GM12878 (cell line): ENCODE data around the gene ANK3.

Experiments used
- EZH2 ChIP-seq: IDR thresholded peaks from 2 replicates; pipeline ENCODE4 v1.6.1; 2012; ENCODE audit warnings: low read depth, mild to moderate bottlenecking, control low read depth, inconsistent platforms, low read length, borderline replicate concordance; ENCODE audit not compliant: control insufficient read depth
- FOXM1 ChIP-seq: IDR thresholded peaks from 2 replicates; pipeline ENCODE4 v1.6.1; 2012; ENCODE audit warnings: low read depth, mild to moderate bottlenecking, inconsistent platforms, low read length, moderate library complexity
- JUND ChIP-seq: IDR thresholded peaks from 2 replicates; pipeline ENCODE4 v1.6.1; 2012; ENCODE audit warnings: low read depth, mild to moderate bottlenecking, low read length, improper control_type of control experiment, moderate library complexity
- NR2F1 ChIP-seq: fragments of 450-650 bp; conservative IDR thresholded peaks from 2 replicates; pipeline ENCODE4 v1.6.1; 2017; ENCODE audit warnings: mild to moderate bottlenecking
- PAX5 ChIP-seq: IDR thresholded peaks from 2 replicates; pipeline ENCODE4 v1.6.1; 2011; ENCODE audit warnings: low read depth, low read length, borderline replicate concordance
- SP1 ChIP-seq: IDR thresholded peaks from one replicate; pipeline ENCODE4 v1.6.1; 2011; ENCODE audit warnings: low read depth, low read length
- TCF12 ChIP-seq: IDR thresholded peaks from 2 replicates; pipeline ENCODE4 v1.6.1; 2011; ENCODE audit warnings: low read depth, mild to moderate bottlenecking, low read length
- ZNF274 ChIP-seq: IDR thresholded peaks from one replicate; pipeline ENCODE4 v1.8.0; 2011; ENCODE audit not compliant: insufficient read length, insufficient read depth
- TF ChIP-seq, protein P1 (sequence below): fragments of 450-650 bp; formaldehyde crosslinking; IDR thresholded peaks from 2 replicates; pipeline ENCODE4 v1.4.0; 2022; ENCODE audit warnings: mild to moderate bottlenecking, moderate library complexity
- TF ChIP-seq, protein P2 (sequence below), 3 experiments: IDR thresholded peaks in 2 of 3; conservative IDR thresholded peaks in 1 of 3; 2 replicates each; pipeline ENCODE4 v1.5.1; 2011; ENCODE audit warnings: low read depth in 3 of 3, low read length in 3 of 3, mild to moderate bottlenecking in 3 of 3, control low read depth in 2 of 3, moderate library complexity in 2 of 3, inconsistent platforms in 1 of 3, mixed read lengths in 1 of 3; ENCODE audit not compliant: control insufficient read depth in 2 of 3, insufficient read depth in 1 of 3; ENCODE audit errors: extremely low read depth in 1 of 3

DNA sequence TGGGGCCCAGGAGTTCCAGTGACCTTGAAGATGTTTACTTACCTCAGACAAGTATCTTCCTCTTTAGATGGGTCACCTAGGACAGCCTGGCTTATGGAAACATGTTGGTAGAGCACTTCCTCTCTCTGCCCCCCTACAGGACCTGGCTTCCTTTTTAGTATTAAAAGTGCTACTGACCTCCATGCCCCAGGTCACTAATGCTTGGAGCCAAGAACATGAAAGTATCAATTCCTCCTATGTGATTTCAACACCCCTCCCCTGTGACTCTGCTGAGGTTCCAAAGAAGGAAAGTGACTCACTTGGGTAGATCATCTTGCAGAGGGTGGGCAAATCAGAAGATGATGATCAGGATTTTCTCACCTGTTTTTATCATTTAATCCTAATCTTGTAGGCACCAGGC is 358.0 kb downstream of the ANK3 start:
- TF ChIP-seq EZH2 (no peak), NR2F1 (no peak), SP1 (no peak), JUND (no peak), PAX5 (no peak), ZNF274 (no peak), TCF12 (no peak), FOXM1 (no peak)
- TF ChIP-seq, protein P1, sequence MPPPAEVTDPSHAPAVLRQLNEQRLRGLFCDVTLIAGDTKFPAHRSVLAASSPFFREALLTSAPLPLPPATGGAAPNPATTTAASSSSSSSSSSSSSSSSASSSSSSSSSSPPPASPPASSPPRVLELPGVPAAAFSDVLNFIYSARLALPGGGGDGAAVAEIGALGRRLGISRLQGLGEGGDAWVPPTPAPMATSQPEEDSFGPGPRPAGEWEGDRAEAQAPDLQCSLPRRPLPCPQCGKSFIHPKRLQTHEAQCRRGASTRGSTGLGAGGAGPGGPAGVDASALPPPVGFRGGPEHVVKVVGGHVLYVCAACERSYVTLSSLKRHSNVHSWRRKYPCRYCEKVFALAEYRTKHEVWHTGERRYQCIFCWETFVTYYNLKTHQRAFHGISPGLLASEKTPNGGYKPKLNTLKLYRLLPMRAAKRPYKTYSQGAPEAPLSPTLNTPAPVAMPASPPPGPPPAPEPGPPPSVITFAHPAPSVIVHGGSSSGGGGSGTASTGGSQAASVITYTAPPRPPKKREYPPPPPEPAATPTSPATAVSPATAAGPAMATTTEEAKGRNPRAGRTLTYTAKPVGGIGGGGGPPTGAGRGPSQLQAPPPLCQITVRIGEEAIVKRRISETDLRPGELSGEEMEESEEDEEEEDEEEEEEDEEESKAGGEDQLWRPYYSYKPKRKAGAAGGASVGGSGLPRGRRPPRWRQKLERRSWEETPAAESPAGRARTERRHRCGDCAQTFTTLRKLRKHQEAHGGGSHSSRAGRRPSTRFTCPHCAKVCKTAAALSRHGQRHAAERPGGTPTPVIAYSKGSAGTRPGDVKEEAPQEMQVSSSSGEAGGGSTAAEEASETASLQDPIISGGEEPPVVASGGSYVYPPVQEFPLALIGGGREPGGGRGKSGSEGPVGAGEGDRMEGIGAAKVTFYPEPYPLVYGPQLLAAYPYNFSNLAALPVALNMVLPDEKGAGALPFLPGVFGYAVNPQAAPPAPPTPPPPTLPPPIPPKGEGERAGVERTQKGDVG: no peak
- TF ChIP-seq, protein P2, sequence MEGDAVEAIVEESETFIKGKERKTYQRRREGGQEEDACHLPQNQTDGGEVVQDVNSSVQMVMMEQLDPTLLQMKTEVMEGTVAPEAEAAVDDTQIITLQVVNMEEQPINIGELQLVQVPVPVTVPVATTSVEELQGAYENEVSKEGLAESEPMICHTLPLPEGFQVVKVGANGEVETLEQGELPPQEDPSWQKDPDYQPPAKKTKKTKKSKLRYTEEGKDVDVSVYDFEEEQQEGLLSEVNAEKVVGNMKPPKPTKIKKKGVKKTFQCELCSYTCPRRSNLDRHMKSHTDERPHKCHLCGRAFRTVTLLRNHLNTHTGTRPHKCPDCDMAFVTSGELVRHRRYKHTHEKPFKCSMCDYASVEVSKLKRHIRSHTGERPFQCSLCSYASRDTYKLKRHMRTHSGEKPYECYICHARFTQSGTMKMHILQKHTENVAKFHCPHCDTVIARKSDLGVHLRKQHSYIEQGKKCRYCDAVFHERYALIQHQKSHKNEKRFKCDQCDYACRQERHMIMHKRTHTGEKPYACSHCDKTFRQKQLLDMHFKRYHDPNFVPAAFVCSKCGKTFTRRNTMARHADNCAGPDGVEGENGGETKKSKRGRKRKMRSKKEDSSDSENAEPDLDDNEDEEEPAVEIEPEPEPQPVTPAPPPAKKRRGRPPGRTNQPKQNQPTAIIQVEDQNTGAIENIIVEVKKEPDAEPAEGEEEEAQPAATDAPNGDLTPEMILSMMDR (IDR thresholded peaks at IDR 0.05 in 2 of 3, conservative IDR thresholded peaks at IDR 0.05 in 1 of 3; ENCODE audit: control insufficient read depth in 2 of 3, extremely low read depth in 1 of 3, insufficient read depth in 1 of 3, low read depth in 3 of 3, low read length in 3 of 3): no peak
